ENCODE measurements around the gene CACNG4.

The CACNG4 gene

GRCh38 chr17:66946251-66946650 lies 18.3 kb upstream of the CACNG4 start:
- peaks cover 69% of the 10 kb centered on the region for H3K4me1 Mint-ChIP-seq
- no peaks in the 10 kb centered on the region for H3K36me3 Mint-ChIP-seq (ENCODE audit: low read depth)
- H3K9me3 Mint-ChIP-seq, result peaks cover 7% of the 10 kb centered on the region
- no peak for TF ChIP-seq CTCF (IDR thresholded peaks at IDR 0.05; ENCODE audit: unreplicated experiment in 3 of 3)
- H3K27me3 Mint-ChIP-seq (ENCODE audit: low read depth), result peaks cover 62% of the 10 kb centered on the region
- peak overlapping the region; percentile 46 to 84 (median 62) for H3K27ac Mint-ChIP-seq
- H3K4me3 Mint-ChIP-seq, result peak overlapping the region in 2 of 3 experiments; percentile 63 to 71

GRCh38 chr17:66947311-66947710 lies 17.2 kb upstream of the CACNG4 start:
- Mint-ChIP-seq H3K9me3 (peaks cover 7% of the 10 kb centered on the region), H3K4me1 (peaks cover 60% of the 10 kb centered on the region), H3K27ac (no peak overlapping the region), H3K27me3 (ENCODE audit: low read depth) (peaks cover 61% of the 10 kb centered on the region), H3K4me3 (peak overlapping the region in 1 of 3 experiments; percentile 7), H3K36me3 (ENCODE audit: low read depth) (no peaks in the 10 kb centered on the region)
- no peak for TF ChIP-seq CTCF (IDR thresholded peaks at IDR 0.05; ENCODE audit: unreplicated experiment in 3 of 3)

- peak overlapping the region in 2 of 3 experiments; percentile 8 to 13 for H3K27ac Mint-ChIP-seq
- no peak overlapping the region for H3K4me3 Mint-ChIP-seq
- peaks cover 60% of the 10 kb centered on the region for H3K27me3 Mint-ChIP-seq (ENCODE audit: low read depth)
- H3K36me3 Mint-ChIP-seq (ENCODE audit: low read depth), result no peaks in the 10 kb centered on the region
- peaks cover 54% of the 10 kb centered on the region for H3K4me1 Mint-ChIP-seq
- peaks cover 7% of the 10 kb centered on the region for H3K9me3 Mint-ChIP-seq
- no peak for TF ChIP-seq CTCF (IDR thresholded peaks at IDR 0.05; ENCODE audit: unreplicated experiment in 3 of 3)
These were observed 16.3 kb upstream of the CACNG4 start for GRCh38 chr17:66948061-66948750.

GRCh38 chr17:66949501-66949900 lies 15.0 kb upstream of the CACNG4 start:
- Mint-ChIP-seq H3K27me3 (ENCODE audit: low read depth) (peaks cover 53% of the 10 kb centered on the region), H3K36me3 (ENCODE audit: low read depth) (no peaks in the 10 kb centered on the region), H3K4me3 (no peak overlapping the region), H3K9me3 (peaks cover 7% of the 10 kb centered on the region), H3K4me1 (peaks cover 49% of the 10 kb centered on the region), H3K27ac (no peak overlapping the region)
- no peak for TF ChIP-seq CTCF (IDR thresholded peaks at IDR 0.05; ENCODE audit: unreplicated experiment in 3 of 3)

- H3K27me3 Mint-ChIP-seq (ENCODE audit: low read depth), result peaks cover 47% of the 10 kb centered on the region
- no peak overlapping the region for H3K4me3 Mint-ChIP-seq
- TF ChIP-seq CTCF (IDR thresholded peaks at IDR 0.05; ENCODE audit: unreplicated experiment in 3 of 3), result no peak
- peaks cover 7% of the 10 kb centered on the region for H3K9me3 Mint-ChIP-seq
- H3K27ac Mint-ChIP-seq, result no peak overlapping the region
- H3K36me3 Mint-ChIP-seq (ENCODE audit: low read depth), result no peaks in the 10 kb centered on the region
- H3K4me1 Mint-ChIP-seq, result peaks cover 40% of the 10 kb centered on the region
These were observed 14.2 kb upstream of the CACNG4 start for GRCh38 chr17:66950325-66950724.

All from nephron (organoid).